Lung (tissue), 12 donors: Measurements from ENCODE around the gene SPCS3. TPM values are rescaled to one million over a fixed set of nuclear protein-coding genes. Genes with fewer than 3 reads are reported as not detected.
A peak's percentile ranks its signal among the peaks of the same experiment; 100 is the strongest.

ENCODE experiments used
- ATAC-seq: fragments of 200-7000 bp; cut with Tn5 transposase; one replicate; pipeline ENCODE4 v1.9.1; 2020; ENCODE audit warnings: moderate number of reproducible peaks; ENCODE audit not compliant: insufficient read depth, low FRiP score
- DNase-seq, 3 donors: peaks; one replicate each; pipeline ENCODE4 v3.0.0-alpha.2; 2013 to 2017
- H3K27ac ChIP-seq, 2 donors: one replicate each; pipeline ENCODE4 v1.5.1; 2013; ENCODE audit warnings: mild to moderate bottlenecking in 2 of 2, moderate library complexity in 2 of 2, control low read depth in 1 of 2, inconsistent platforms in 1 of 2, low read depth in 1 of 2, low read length in 1 of 2
- H3K27me3 ChIP-seq, 3 donors: one replicate each; pipeline ENCODE4 v1.5.1; 2013; ENCODE audit warnings: low read length in 2 of 3; ENCODE audit not compliant: control insufficient read depth in 3 of 3, insufficient read depth in 3 of 3
- H3K36me3 ChIP-seq, 4 donors: one replicate each; pipeline ENCODE4 v1.5.1; 2013; ENCODE audit warnings: low read length in 4 of 4, mild to moderate bottlenecking in 1 of 4, moderate library complexity in 1 of 4; ENCODE audit not compliant: control insufficient read depth in 4 of 4, insufficient read depth in 4 of 4
- H3K4me1 ChIP-seq, 5 donors: one replicate each; pipeline ENCODE4 v1.5.1; 2013; ENCODE audit warnings: low read length in 5 of 5, mild to moderate bottlenecking in 2 of 5, moderate library complexity in 1 of 5; ENCODE audit not compliant: control insufficient read depth in 5 of 5, insufficient read depth in 5 of 5
- H3K4me3 ChIP-seq: one replicate; pipeline ENCODE4 v1.5.1; 2013; ENCODE audit warnings: mild to moderate bottlenecking, control low read depth, moderate library complexity
- H3K9ac ChIP-seq, 2 donors: one replicate each; pipeline ENCODE4 v1.5.1; 2013; ENCODE audit warnings: low read length in 2 of 2, control low read depth in 1 of 2; ENCODE audit not compliant: insufficient read depth in 1 of 2
- H3K9me3 ChIP-seq, 4 donors: one replicate each; pipeline ENCODE4 v1.5.1; 2013; ENCODE audit warnings: low read length in 3 of 4, mild to moderate bottlenecking in 1 of 4, moderate library complexity in 1 of 4; ENCODE audit not compliant: control insufficient read depth in 4 of 4, insufficient read depth in 3 of 4
- CTCF ChIP-seq: IDR thresholded peaks from 2 replicates; pipeline ENCODE4 v1.5.1; 2012; ENCODE audit warnings: mild to moderate bottlenecking; ENCODE audit errors: control extremely low read depth, extremely low read depth
- WGBS, 2 donors: extraction: QIAGEN DNeasy Blood & Tissue Kit; methylation state at CpG; one replicate each; pipeline ENCODE4 v1.1.7; 2013; 5-methylcytosine and 5-hydroxymethylcytosine counted together
- polyA plus RNA-seq, 2 donors: library from polyadenylated mRNA; stranded (reverse); fragments of 200-250 nt; gene quantifications; one replicate each; pipeline ENCODE4 v1.2.1, GENCODE V29; 2013
- total RNA-seq, 2 donors: library from RNA; depleted of rRNA in 1 of 2; stranded (reverse); fragments of >200 nt in 1 of 2; gene quantifications; one replicate each; pipeline ENCODE4 v1.2.1, GENCODE V29; 2014 to 2021
- donor health status: control.
- donor health status: control.
- donor health status: Bipolar disorder and iron deficiency.
- donor health status: healthy.
- donor health status: DM: yes; HTN: yes; CAD: no.

SPCS3 gene
- total and polyA plus RNA-seq, 4 donors, result 39.4 to 170 (median 85.8) TPM

DNA sequence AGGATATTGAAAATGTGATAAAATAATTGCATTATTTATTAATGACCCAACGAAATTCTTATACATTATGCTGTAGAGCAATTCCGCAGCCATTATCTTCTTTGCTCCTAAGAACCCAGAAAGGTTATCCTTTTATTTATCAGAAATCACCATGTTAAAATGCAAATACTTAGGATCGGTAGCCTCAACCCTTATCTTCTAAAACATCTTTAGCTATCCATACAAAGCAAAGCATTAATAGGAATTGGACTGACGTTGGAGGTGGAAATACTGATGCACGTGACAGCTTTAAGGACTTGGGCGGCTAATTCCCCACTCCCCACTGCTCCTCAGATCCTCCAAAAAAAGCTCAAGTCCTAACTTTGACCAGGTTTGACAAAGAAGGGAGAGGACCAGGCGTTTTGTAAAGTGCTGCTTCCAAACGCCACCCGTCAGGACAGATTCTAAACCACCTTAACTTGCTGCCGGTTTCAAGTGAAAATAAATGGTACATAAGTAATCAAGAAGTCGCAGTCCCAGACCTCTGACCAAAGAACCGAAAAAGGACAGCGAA lies 539 bp upstream of the SPCS3 start:
- Histone ChIP-seq H3K27me3 (no peaks in the 10 kb centered on the region), H3K36me3 (peaks cover 0 to 4% (median under 1%) of the 10 kb centered on the region in 4 donors), H3K4me3 (peak overlapping the region; percentile 49), H3K9me3 (no peaks in the 10 kb centered on the region), H3K27ac (peak overlapping the region; percentile 82 to 94), H3K4me1 (peaks cover 0 to 18% (median 7%) of the 10 kb centered on the region in 5 donors), H3K9ac (peak overlapping the region in 1 of 2 donors; percentile 98)
- no peak for ATAC-seq
- no peak for DNase-seq
- TF ChIP-seq CTCF, result no peak
- WGBS, 2 donors, result 3% methylated on average over 13 of the region's 13 CpGs

GRCh38 chr4:176320340-176320975 lies 692 bp downstream of the SPCS3 start:
- 0% methylated on average over 44 of the region's 44 CpGs for WGBS, 2 donors
- Histone ChIP-seq H3K27me3 (no peaks in the 10 kb centered on the region), H3K36me3 (peaks cover 0 to 4% (median 2%) of the 10 kb centered on the region in 4 donors), H3K27ac (peak overlapping the region; percentile 97 to 99), H3K4me1 (peaks cover 0 to 18% (median 7%) of the 10 kb centered on the region in 5 donors), H3K4me3 (peak overlapping the region; percentile 93), H3K9ac (peak overlapping the region; percentile 87 to 91), H3K9me3 (no peaks in the 10 kb centered on the region)
- no peak for TF ChIP-seq CTCF
- peak; percentile 88 to 92 (median 89) for DNase-seq
- peak; percentile 91 for ATAC-seq

DNA sequence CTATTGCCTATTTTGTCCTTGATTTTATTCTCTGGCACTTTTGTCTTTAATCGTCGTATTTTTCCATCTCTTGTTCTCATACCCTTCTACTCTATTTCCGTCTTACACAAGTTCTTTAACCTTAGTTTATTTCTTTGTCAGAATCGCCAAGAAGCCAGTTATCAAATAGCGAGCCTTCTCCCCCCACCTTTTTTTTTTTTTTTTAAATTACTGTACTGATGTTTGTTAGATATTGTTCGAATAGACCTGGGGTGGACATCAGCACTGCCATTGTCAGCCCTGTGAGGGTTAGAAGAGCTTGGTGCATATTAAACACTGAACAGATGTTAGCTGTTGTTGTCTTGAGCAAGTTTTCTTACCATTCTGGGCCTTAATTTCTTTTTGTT lies 1.2 kb downstream of the SPCS3 start:
- WGBS, 2 donors, result 1 to 2% methylated on average over 6 of the region's 6 CpGs
- Histone ChIP-seq H3K4me1 (peaks cover 0 to 18% (median 7%) of the 10 kb centered on the region in 5 donors), H3K4me3 (peak overlapping the region; percentile 93), H3K27me3 (no peaks in the 10 kb centered on the region), H3K27ac (peak overlapping the region in 1 of 2 donors; percentile 99), H3K9ac (peak overlapping the region; percentile 87 to 91), H3K36me3 (peaks cover 0 to 4% (median 2%) of the 10 kb centered on the region in 4 donors), H3K9me3 (no peaks in the 10 kb centered on the region)
- no peak for TF ChIP-seq CTCF
- ATAC-seq (no peak), DNase-seq (peak in 1 of 3 donors; percentile 38)
